Measurements from ENCODE around the gene GZMB.

GZMB gene

GRCh38 chr14:24679248-24679961 is 45.4 kb upstream of the GZMB start:
- Histone ChIP-seq H3K9ac (ENCODE audit: low read depth, low read length) (no peak overlapping the region), H3K9me3 (ENCODE audit: insufficient read depth, low read length, severe bottlenecking) (no peaks in the 10 kb centered on the region), H4K20me1 (ENCODE audit: insufficient read depth, low read length) (no peaks in the 10 kb centered on the region), H3K79me2 (ENCODE audit: insufficient read depth, low read length) (no peaks in the 10 kb centered on the region), H3K4me2 (ENCODE audit: insufficient read depth, low read length) (no peak overlapping the region), H3K4me3 (ENCODE audit: low read depth in 1 of 2, low read length in 2 of 2) (no peak overlapping the region), H3K27ac (ENCODE audit: low read length) (no peak overlapping the region), H3K27me3 (ENCODE audit: insufficient read depth, low read length, poor library complexity) (peaks cover 17% of the 10 kb centered on the region), H2AFZ (ENCODE audit: low read depth, low read length) (no peak overlapping the region), H3K36me3 (ENCODE audit: insufficient read depth, low read length) (no peaks in the 10 kb centered on the region), H3K4me1 (ENCODE audit: insufficient read depth, low read length) (peaks cover 14% of the 10 kb centered on the region)
- ATAC-seq (ENCODE audit: insufficient read depth, low read depth) (no peak), DNase-seq (no peak)
- TF ChIP-seq EZH2 (IDR thresholded peaks at IDR 0.05; ENCODE audit: borderline replicate concordance, low read depth, low read length, severe bottlenecking) (no peak), CTCF (IDR thresholded peaks at IDR 0.05; ENCODE audit: borderline replicate concordance, extremely low read depth, low read length, poor library complexity, severe bottlenecking) (no peak)

GRCh38 chr14:24678801-24679247 is 44.8 kb upstream of the GZMB start:
- Histone ChIP-seq H4K20me1 (ENCODE audit: insufficient read depth, low read length) (no peaks in the 10 kb centered on the region), H3K4me2 (ENCODE audit: insufficient read depth, low read length) (peak overlapping the region; percentile 59), H2AFZ (ENCODE audit: low read depth, low read length) (peak overlapping the region; percentile 69; the same call in 1 of the 2 replicates), H3K36me3 (ENCODE audit: insufficient read depth, low read length) (no peaks in the 10 kb centered on the region), H3K9ac (ENCODE audit: low read depth, low read length) (peak overlapping the region; percentile 41), H3K27me3 (ENCODE audit: insufficient read depth, low read length, poor library complexity) (peaks cover 17% of the 10 kb centered on the region), H3K4me1 (ENCODE audit: insufficient read depth, low read length) (peaks cover 20% of the 10 kb centered on the region), H3K27ac (ENCODE audit: low read length) (no peak overlapping the region), H3K79me2 (ENCODE audit: insufficient read depth, low read length) (no peaks in the 10 kb centered on the region), H3K9me3 (ENCODE audit: insufficient read depth, low read length, severe bottlenecking) (no peaks in the 10 kb centered on the region), H3K4me3 (ENCODE audit: low read depth in 1 of 2, low read length in 2 of 2) (peak overlapping the region in 1 of 2 experiments; percentile 45; a peak in 2 of 4 replicates)
- peak; percentile 83 for DNase-seq
- peak; percentile 94 for ATAC-seq (ENCODE audit: insufficient read depth, low read depth)
- TF ChIP-seq EZH2 (IDR thresholded peaks at IDR 0.05; ENCODE audit: borderline replicate concordance, low read depth, low read length, severe bottlenecking) (no peak), CTCF (IDR thresholded peaks at IDR 0.05; ENCODE audit: borderline replicate concordance, extremely low read depth, low read length, poor library complexity, severe bottlenecking) (peak; percentile 98)

GRCh38 chr14:24677956-24678355 is 44.0 kb upstream of the GZMB start:
- no peak for TF ChIP-seq CTCF (IDR thresholded peaks at IDR 0.05; ENCODE audit: borderline replicate concordance, extremely low read depth, low read length, poor library complexity, severe bottlenecking)
- TF ChIP-seq EZH2 (IDR thresholded peaks at IDR 0.05; ENCODE audit: borderline replicate concordance, low read depth, low read length, severe bottlenecking) = no peak
- Histone ChIP-seq H3K4me2 (ENCODE audit: insufficient read depth, low read length) (no peak overlapping the region), H3K9me3 (ENCODE audit: insufficient read depth, low read length, severe bottlenecking) (no peaks in the 10 kb centered on the region), H3K27me3 (ENCODE audit: insufficient read depth, low read length, poor library complexity) (peaks cover 13% of the 10 kb centered on the region), H4K20me1 (ENCODE audit: insufficient read depth, low read length) (no peaks in the 10 kb centered on the region), H3K36me3 (ENCODE audit: insufficient read depth, low read length) (no peaks in the 10 kb centered on the region), H2AFZ (ENCODE audit: low read depth, low read length) (no peak overlapping the region), H3K4me3 (ENCODE audit: low read depth in 1 of 2, low read length in 2 of 2) (no peak overlapping the region), H3K79me2 (ENCODE audit: insufficient read depth, low read length) (no peaks in the 10 kb centered on the region), H3K9ac (ENCODE audit: low read depth, low read length) (no peak overlapping the region), H3K27ac (ENCODE audit: low read length) (no peak overlapping the region), H3K4me1 (ENCODE audit: insufficient read depth, low read length) (peaks cover 28% of the 10 kb centered on the region)
- ATAC-seq (ENCODE audit: insufficient read depth, low read depth) (no peak), DNase-seq (no peak)
